H1 (cell line): ENCODE data around the gene PDE4DIP.
"Not testable (repeated sequence)": the region's sequence is repeated elsewhere in the genome, so short reads cannot be mapped to it uniquely, and the experiment has no call there.

Experiments used
- CHD2 ChIP-seq: IDR thresholded peaks from 2 replicates; pipeline ENCODE4 v1.6.1; 2012; ENCODE audit warnings: low read length, improper control_type of control experiment
- EGR1 ChIP-seq: IDR thresholded peaks from 2 replicates; pipeline ENCODE4 v1.6.1; 2011; ENCODE audit warnings: low read depth, low read length, borderline replicate concordance
- MAX ChIP-seq: IDR thresholded peaks from 2 replicates; pipeline ENCODE4 v1.6.1; 2012; ENCODE audit warnings: inconsistent platforms
- POLR2A ChIP-seq, 2 experiments: IDR thresholded peaks; 1 replicate in 1 of 2; 2 replicates in 1 of 2; pipeline ENCODE4 v1.6.1; 2011; ENCODE audit warnings: low read depth in 2 of 2, low read length in 2 of 2, mild to moderate bottlenecking in 2 of 2; ENCODE audit errors: control extremely low read depth in 1 of 2
- POLR2AphosphoS5 ChIP-seq: IDR thresholded peaks from 2 replicates; pipeline ENCODE4 v1.6.1; 2011; ENCODE audit warnings: low read depth, low read length
- SP1 ChIP-seq: IDR thresholded peaks from 2 replicates; pipeline ENCODE4 v1.6.1; 2011; ENCODE audit warnings: low read depth, low read length
- TAF1 ChIP-seq: IDR thresholded peaks from 2 replicates; pipeline ENCODE4 v1.6.1; 2011; ENCODE audit warnings: mild to moderate bottlenecking, low read depth, low read length
- TAF7 ChIP-seq: optimal IDR thresholded peaks from 2 replicates; pipeline ENCODE3; 2011; ENCODE audit warnings: low read depth, mild to moderate bottlenecking, inconsistent platforms, low read length, moderate library complexity, borderline replicate concordance
- TBP ChIP-seq: IDR thresholded peaks from 2 replicates; pipeline ENCODE4 v1.6.1; 2011; ENCODE audit warnings: low read depth, low read length, improper control_type of control experiment
- TF ChIP-seq, protein P1 (sequence below), 3 experiments: IDR thresholded peaks; 1 replicate in 2 of 3; 2 replicates in 1 of 3; pipeline versions ENCODE4 v1.5.1 to v1.6.1; 2011; ENCODE audit warnings: low read length in 3 of 3, mild to moderate bottlenecking in 3 of 3, inconsistent platforms in 2 of 3, low read depth in 1 of 3, moderate library complexity in 1 of 3; ENCODE audit not compliant: insufficient read depth in 1 of 3; ENCODE audit errors: control extremely low read depth in 1 of 3

DNA sequence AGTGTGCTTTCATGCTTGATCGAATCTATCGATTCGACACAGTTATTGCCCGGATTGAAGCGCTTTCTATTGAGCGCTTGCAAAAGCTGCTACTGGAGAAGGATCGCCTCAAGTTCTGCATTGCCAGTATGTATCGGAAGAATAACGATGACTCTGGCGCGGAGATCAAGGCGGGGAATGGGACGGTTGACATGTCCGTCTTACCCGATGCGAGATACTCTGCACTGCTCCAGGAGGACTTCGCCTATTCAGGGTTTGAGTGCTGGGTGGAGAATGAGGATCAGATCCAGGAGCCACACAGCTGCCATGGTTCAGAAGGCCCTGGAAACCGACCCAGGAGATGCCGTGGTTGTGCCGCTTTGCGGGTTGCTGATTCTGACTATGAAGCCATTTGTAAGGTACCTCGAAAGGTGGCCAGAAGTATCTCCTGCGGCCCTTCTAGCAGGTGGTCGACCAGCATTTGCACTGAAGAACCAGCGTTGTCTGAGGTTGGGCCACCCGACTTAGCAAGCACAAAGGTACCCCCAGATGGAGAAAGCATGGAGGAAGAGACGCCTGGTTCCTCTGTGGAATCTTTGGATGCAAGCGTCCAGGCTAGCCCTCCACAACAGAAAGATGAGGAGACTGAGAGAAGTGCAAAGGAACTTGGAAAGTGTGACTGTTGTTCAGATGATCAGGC is 108.8 kb downstream of the PDE4DIP start:
- TF ChIP-seq, protein P1, sequence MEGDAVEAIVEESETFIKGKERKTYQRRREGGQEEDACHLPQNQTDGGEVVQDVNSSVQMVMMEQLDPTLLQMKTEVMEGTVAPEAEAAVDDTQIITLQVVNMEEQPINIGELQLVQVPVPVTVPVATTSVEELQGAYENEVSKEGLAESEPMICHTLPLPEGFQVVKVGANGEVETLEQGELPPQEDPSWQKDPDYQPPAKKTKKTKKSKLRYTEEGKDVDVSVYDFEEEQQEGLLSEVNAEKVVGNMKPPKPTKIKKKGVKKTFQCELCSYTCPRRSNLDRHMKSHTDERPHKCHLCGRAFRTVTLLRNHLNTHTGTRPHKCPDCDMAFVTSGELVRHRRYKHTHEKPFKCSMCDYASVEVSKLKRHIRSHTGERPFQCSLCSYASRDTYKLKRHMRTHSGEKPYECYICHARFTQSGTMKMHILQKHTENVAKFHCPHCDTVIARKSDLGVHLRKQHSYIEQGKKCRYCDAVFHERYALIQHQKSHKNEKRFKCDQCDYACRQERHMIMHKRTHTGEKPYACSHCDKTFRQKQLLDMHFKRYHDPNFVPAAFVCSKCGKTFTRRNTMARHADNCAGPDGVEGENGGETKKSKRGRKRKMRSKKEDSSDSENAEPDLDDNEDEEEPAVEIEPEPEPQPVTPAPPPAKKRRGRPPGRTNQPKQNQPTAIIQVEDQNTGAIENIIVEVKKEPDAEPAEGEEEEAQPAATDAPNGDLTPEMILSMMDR (IDR thresholded peaks at IDR 0.05; ENCODE audit: control extremely low read depth in 1 of 3, insufficient read depth in 1 of 3, low read depth in 1 of 3, low read length in 3 of 3), result not testable (repeated sequence)
- not testable (repeated sequence) for TF ChIP-seq CHD2; POLR2A (IDR thresholded peaks at IDR 0.05; ENCODE audit: control extremely low read depth in 1 of 2, low read depth in 2 of 2, low read length in 2 of 2); POLR2AphosphoS5; TAF7; EGR1; SP1; TAF1; MAX; TBP
